HG03558 (cell line): ENCODE results near the gene CPVL.

Experiments
- ATAC-seq: cut with Tn5 transposase; IDR thresholded peaks from one replicate; pipeline ENCODE4 v1.9.1; 2021; ENCODE audit warnings: moderate number of reproducible peaks; ENCODE audit not compliant: unreplicated experiment; ENCODE audit errors: extremely low read depth

Gene CPVL

GRCh38 chr7:29158795-29159423 is 12.6 kb upstream of the CPVL start:
- no peak for ATAC-seq

- no peak for ATAC-seq
These were observed 10.6 kb upstream of the CPVL start for GRCh38 chr7:29156907-29157452.

- no peak for ATAC-seq
These were observed 7.7 kb upstream of the CPVL start for GRCh38 chr7:29154076-29154475.

- ATAC-seq: no peak
These were observed 4.5 kb upstream of the CPVL start for GRCh38 chr7:29150856-29151255.

GRCh38 chr7:29149036-29149435 is 2.7 kb upstream of the CPVL start:
- no peak for ATAC-seq

GRCh38 chr7:29147821-29148220 is 1.5 kb upstream of the CPVL start:
- no peak for ATAC-seq

GRCh38 chr7:29146888-29147609 is 712 bp upstream of the CPVL start:
- no peak for ATAC-seq

GRCh38 chr7:29145553-29146056 is 732 bp downstream of the CPVL start:
- ATAC-seq: no peak

- no peak for ATAC-seq
These were observed 2.6 kb downstream of the CPVL start for GRCh38 chr7:29143751-29144150.

GRCh38 chr7:29142021-29142727 is 4.2 kb downstream of the CPVL start:
- ATAC-seq: no peak

GRCh38 chr7:29140873-29141468 is 5.4 kb downstream of the CPVL start:
- ATAC-seq: no peak

- no peak for ATAC-seq
These were observed 6.5 kb downstream of the CPVL start for GRCh38 chr7:29139796-29140195.

- ATAC-seq: no peak
These were observed 7.1 kb downstream of the CPVL start for GRCh38 chr7:29139191-29139590.

GRCh38 chr7:29138588-29138987 is 7.7 kb downstream of the CPVL start:
- no peak for ATAC-seq

GRCh38 chr7:29135846-29136245 is 10.5 kb downstream of the CPVL start:
- no peak for ATAC-seq

- no peak for ATAC-seq
These were observed 13.4 kb downstream of the CPVL start for GRCh38 chr7:29132980-29133379.

GRCh38 chr7:29131678-29132077 is 14.7 kb downstream of the CPVL start:
- ATAC-seq: no peak

GRCh38 chr7:29130096-29130495 is 16.2 kb downstream of the CPVL start:
- ATAC-seq: no peak

GRCh38 chr7:29127527-29127926 is 18.8 kb downstream of the CPVL start:
- no peak for ATAC-seq

- ATAC-seq: no peak
These were observed 19.5 kb downstream of the CPVL start for GRCh38 chr7:29126804-29127203.
